Testis (tissue), 2 donors: ENCODE measurements around the gene SART1.

Source experiments
- POLR2A ChIP-seq: fragments of 450-650 bp; IDR thresholded peaks from one replicate; pipeline ENCODE4 v1.6.1; 2017; ENCODE audit warnings: antibody characterized with exemption, mild to moderate bottlenecking, moderate library complexity
- TF ChIP-seq, protein P1 (sequence below), 3 experiments: fragments of 450-650 bp in 2 of 3; fragments of 200-600 bp in 1 of 3; sonication (generic) in 1 of 3; IDR thresholded peaks; one replicate each; pipeline ENCODE4 v1.5.1; 2016 to 2019; ENCODE audit warnings: antibody characterized with exemption in 3 of 3, mild to moderate bottlenecking in 2 of 3, moderate library complexity in 1 of 3

GRCh38 chr11:65946655-65947054, 14.9 kb upstream of the SART1 start:
- TF ChIP-seq, protein P1, sequence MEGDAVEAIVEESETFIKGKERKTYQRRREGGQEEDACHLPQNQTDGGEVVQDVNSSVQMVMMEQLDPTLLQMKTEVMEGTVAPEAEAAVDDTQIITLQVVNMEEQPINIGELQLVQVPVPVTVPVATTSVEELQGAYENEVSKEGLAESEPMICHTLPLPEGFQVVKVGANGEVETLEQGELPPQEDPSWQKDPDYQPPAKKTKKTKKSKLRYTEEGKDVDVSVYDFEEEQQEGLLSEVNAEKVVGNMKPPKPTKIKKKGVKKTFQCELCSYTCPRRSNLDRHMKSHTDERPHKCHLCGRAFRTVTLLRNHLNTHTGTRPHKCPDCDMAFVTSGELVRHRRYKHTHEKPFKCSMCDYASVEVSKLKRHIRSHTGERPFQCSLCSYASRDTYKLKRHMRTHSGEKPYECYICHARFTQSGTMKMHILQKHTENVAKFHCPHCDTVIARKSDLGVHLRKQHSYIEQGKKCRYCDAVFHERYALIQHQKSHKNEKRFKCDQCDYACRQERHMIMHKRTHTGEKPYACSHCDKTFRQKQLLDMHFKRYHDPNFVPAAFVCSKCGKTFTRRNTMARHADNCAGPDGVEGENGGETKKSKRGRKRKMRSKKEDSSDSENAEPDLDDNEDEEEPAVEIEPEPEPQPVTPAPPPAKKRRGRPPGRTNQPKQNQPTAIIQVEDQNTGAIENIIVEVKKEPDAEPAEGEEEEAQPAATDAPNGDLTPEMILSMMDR (IDR thresholded peaks at IDR 0.05) = no peak
- no peak for TF ChIP-seq POLR2A
